OCI-LY1 (cell line): ENCODE measurements around the gene TRIM40.

Source experiments
- EZH2 ChIP-seq: fragments of 200-600 bp; sonication (generic), shearing (Covaris generic); IDR thresholded peaks from 2 replicates; pipeline ENCODE4 v1.8.0; 2017; ENCODE audit warnings: borderline replicate concordance, mixed run types, mild to moderate bottlenecking, antibody characterized with exemption, low read length, moderate library complexity, mixed read lengths
- TF ChIP-seq, protein P1 (sequence below): fragments of 200-600 bp; sonication (generic), shearing (Covaris generic); IDR thresholded peaks from 2 replicates; pipeline ENCODE4 v1.5.1; 2017; ENCODE audit warnings: mild to moderate bottlenecking, antibody characterized with exemption, low read length, moderate library complexity, mixed read lengths

DNA sequence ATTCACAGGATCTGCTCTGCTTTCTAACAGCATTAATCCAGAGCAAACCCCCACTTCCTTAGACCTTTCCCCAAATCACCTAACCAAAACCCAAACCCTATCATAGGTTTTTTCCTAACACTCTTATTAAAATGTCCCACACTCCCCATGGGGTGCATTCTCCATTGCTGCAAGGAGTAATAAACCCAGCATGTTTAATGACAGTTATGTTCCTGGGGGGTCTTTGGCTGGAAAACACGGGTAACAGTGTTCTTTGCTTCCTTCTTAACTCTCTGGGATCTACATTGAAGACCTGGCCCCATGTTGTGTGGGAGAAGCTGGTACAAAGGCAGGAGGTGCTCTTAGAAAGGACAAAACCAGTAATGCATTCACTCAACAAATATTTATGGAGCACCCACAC lies 39.1 kb upstream of the TRIM40 start:
- TF ChIP-seq, protein P1, sequence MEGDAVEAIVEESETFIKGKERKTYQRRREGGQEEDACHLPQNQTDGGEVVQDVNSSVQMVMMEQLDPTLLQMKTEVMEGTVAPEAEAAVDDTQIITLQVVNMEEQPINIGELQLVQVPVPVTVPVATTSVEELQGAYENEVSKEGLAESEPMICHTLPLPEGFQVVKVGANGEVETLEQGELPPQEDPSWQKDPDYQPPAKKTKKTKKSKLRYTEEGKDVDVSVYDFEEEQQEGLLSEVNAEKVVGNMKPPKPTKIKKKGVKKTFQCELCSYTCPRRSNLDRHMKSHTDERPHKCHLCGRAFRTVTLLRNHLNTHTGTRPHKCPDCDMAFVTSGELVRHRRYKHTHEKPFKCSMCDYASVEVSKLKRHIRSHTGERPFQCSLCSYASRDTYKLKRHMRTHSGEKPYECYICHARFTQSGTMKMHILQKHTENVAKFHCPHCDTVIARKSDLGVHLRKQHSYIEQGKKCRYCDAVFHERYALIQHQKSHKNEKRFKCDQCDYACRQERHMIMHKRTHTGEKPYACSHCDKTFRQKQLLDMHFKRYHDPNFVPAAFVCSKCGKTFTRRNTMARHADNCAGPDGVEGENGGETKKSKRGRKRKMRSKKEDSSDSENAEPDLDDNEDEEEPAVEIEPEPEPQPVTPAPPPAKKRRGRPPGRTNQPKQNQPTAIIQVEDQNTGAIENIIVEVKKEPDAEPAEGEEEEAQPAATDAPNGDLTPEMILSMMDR: no peak
- no peak for TF ChIP-seq EZH2
